Smooth muscle cell (in vitro differentiated cells): ENCODE measurements around the gene KCNJ6. TPM values are rescaled to one million over a fixed set of nuclear protein-coding genes. Genes with fewer than 3 reads are reported as not detected.

Experiments used
- DNase-seq: peaks from one replicate; lab custom pipeline; 2025; ENCODE audit not compliant: unreplicated experiment; lab: John Stamatoyannopoulos, UW
- H2AFZ ChIP-seq: fragments of 200-600 bp; sonication (generic); 2 replicates; pipeline ENCODE4 v1.6.0; 2016; ENCODE audit warnings: antibody characterized with exemption, low read depth, mild to moderate bottlenecking
- H3F3A ChIP-seq: fragments of 200-600 bp; sonication (generic); 2 replicates; pipeline ENCODE4 v1.6.0; 2017; ENCODE audit warnings: antibody characterized with exemption, low read depth
- H3K27ac ChIP-seq: fragments of 200-600 bp; sonication (generic); 2 replicates; pipeline ENCODE4 v1.5.1; 2016; ENCODE audit warnings: low read depth, mild to moderate bottlenecking
- H3K27me3 ChIP-seq: fragments of 200-600 bp; sonication (generic); 2 replicates; pipeline ENCODE4 v1.6.1; 2016; ENCODE audit warnings: low read depth, mild to moderate bottlenecking
- H3K36me3 ChIP-seq: fragments of 200-600 bp; sonication (generic); 2 replicates; pipeline ENCODE4 v1.5.1; 2016; ENCODE audit warnings: low read depth
- H3K4me1 ChIP-seq: fragments of 200-600 bp; sonication (generic); 2 replicates; pipeline ENCODE4 v1.5.1; 2016; ENCODE audit warnings: low read depth
- H3K4me2 ChIP-seq: fragments of 200-600 bp; sonication (generic); 2 replicates; pipeline ENCODE4 v1.6.0; 2016; ENCODE audit warnings: mild to moderate bottlenecking
- H3K4me3 ChIP-seq: fragments of 200-600 bp; sonication (generic); 2 replicates; pipeline ENCODE4 v1.5.1; 2016; ENCODE audit warnings: mild to moderate bottlenecking
- H3K79me2 ChIP-seq: fragments of 200-600 bp; sonication (generic); 2 replicates; pipeline ENCODE4 v1.6.0; 2016; ENCODE audit warnings: low read depth, mild to moderate bottlenecking
- H3K9ac ChIP-seq: fragments of 200-600 bp; sonication (generic); 2 replicates; pipeline ENCODE4 v1.6.0; 2016; ENCODE audit warnings: low read depth
- H3K9me3 ChIP-seq: fragments of 200-600 bp; sonication (generic); replicated peaks from 2 replicates; pipeline ENCODE4 v1.5.1; 2016; ENCODE audit warnings: low read depth
- H4K20me1 ChIP-seq: fragments of 200-600 bp; sonication (generic); 2 replicates; pipeline ENCODE4 v1.6.0; 2016; ENCODE audit warnings: low read depth
- WGBS: methylation state at CpG from one replicate; pipeline ENCODE4 v1.1.7; 2016; ENCODE audit warnings: low lambda C conversion rate; 5-methylcytosine and 5-hydroxymethylcytosine counted together
- polyA plus RNA-seq: library from polyadenylated mRNA; unstranded; fragments of >200 nt; fragmentation: Nextera tagmentation; extraction: Ambion mirVana; gene quantifications from 2 replicates; pipeline ENCODE4 v1.2.1, GENCODE V29; 2016
- total RNA-seq: library from RNA; depleted of rRNA; stranded (reverse); fragments of >200 nt; gene quantifications from 2 replicates; pipeline ENCODE4 v1.2.3, GENCODE V29; 2014
- TF ChIP-seq, protein P1 (sequence below): fragments of 200-600 bp; sonication (generic); IDR thresholded peaks from 2 replicates; pipeline ENCODE4 v1.5.1; 2017; ENCODE audit warnings: borderline replicate concordance, mild to moderate bottlenecking, antibody characterized with exemption; ENCODE audit not compliant: insufficient read depth, poor library complexity, severe bottlenecking

Gene KCNJ6
- total and polyA plus RNA-seq, 2 experiments from 2014 or later = 0.15 to 0.27 TPM

DNA sequence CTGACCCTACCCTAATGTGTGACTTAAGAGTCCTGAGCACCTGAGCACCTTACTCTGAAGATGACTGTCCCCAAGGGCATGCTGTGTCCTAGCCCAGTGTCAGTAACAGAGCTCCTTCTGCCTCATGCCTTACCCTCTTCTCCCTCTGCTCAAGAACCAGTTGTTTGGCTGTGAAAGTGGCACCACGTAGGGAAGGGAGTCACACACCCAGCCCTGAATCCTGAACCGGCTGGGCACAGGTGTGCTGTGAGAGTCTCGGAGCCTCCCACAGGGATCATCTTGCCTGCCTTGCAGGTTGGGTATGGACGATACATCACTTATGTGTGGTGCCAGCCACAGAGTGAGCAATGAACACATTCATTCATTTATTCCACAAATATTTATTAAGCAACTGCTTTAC, 329.1 kb downstream of the KCNJ6 start:
- no peak overlapping the region for H3K4me3 ChIP-seq
- no peak overlapping the region for H3K4me2 ChIP-seq
- H2AFZ ChIP-seq = no peak overlapping the region
- H3K4me1 ChIP-seq = peaks cover 6% of the 10 kb centered on the region
- peaks cover 3% of the 10 kb centered on the region for H3K27me3 ChIP-seq
- 93% methylated on average over 4 of the region's 4 CpGs for WGBS
- TF ChIP-seq, protein P1, sequence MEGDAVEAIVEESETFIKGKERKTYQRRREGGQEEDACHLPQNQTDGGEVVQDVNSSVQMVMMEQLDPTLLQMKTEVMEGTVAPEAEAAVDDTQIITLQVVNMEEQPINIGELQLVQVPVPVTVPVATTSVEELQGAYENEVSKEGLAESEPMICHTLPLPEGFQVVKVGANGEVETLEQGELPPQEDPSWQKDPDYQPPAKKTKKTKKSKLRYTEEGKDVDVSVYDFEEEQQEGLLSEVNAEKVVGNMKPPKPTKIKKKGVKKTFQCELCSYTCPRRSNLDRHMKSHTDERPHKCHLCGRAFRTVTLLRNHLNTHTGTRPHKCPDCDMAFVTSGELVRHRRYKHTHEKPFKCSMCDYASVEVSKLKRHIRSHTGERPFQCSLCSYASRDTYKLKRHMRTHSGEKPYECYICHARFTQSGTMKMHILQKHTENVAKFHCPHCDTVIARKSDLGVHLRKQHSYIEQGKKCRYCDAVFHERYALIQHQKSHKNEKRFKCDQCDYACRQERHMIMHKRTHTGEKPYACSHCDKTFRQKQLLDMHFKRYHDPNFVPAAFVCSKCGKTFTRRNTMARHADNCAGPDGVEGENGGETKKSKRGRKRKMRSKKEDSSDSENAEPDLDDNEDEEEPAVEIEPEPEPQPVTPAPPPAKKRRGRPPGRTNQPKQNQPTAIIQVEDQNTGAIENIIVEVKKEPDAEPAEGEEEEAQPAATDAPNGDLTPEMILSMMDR = no peak
- no peak for DNase-seq
- no peak overlapping the region for H3K9ac ChIP-seq
- H3K9me3 ChIP-seq = no peaks in the 10 kb centered on the region
- H3F3A ChIP-seq = no peaks in the 10 kb centered on the region
- H3K27ac ChIP-seq = no peak overlapping the region
- H3K79me2 ChIP-seq = no peaks in the 10 kb centered on the region
- no peaks in the 10 kb centered on the region for H3K36me3 ChIP-seq
- no peaks in the 10 kb centered on the region for H4K20me1 ChIP-seq

DNA sequence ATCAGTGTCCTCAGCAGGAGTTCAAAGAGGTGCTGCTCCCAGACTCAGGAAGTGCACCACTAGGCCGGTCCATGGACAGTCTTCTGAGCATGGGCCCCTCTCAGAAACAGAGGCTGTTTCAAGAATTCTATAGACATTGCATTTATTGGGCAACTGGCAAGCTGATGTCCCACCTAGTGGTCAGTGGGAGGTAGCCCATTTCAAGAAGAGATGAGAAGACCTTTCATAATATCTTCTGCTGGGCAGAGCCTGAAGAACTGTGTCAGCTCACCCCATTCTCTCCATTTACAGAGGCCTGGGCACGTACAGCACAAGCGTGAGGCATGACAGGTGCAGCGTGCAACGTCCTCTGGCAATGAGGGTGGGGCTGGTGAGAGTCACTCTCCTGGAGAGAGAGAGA, 333.7 kb downstream of the KCNJ6 start:
- H3F3A ChIP-seq = no peaks in the 10 kb centered on the region
- H3K36me3 ChIP-seq = no peaks in the 10 kb centered on the region
- TF ChIP-seq, protein P1 = peak; percentile 49
- no peaks in the 10 kb centered on the region for H4K20me1 ChIP-seq
- H3K27me3 ChIP-seq = no peaks in the 10 kb centered on the region
- H3K9ac ChIP-seq = no peak overlapping the region
- no peaks in the 10 kb centered on the region for H3K9me3 ChIP-seq
- no peak overlapping the region for H2AFZ ChIP-seq
- no peaks in the 10 kb centered on the region for H3K79me2 ChIP-seq
- H3K4me3 ChIP-seq = no peak overlapping the region
- no peaks in the 10 kb centered on the region for H3K4me1 ChIP-seq
- WGBS = 74% methylated on average over 5 of the region's 5 CpGs
- no peak overlapping the region for H3K4me2 ChIP-seq
- no peak overlapping the region for H3K27ac ChIP-seq
- no peak for DNase-seq

DNA sequence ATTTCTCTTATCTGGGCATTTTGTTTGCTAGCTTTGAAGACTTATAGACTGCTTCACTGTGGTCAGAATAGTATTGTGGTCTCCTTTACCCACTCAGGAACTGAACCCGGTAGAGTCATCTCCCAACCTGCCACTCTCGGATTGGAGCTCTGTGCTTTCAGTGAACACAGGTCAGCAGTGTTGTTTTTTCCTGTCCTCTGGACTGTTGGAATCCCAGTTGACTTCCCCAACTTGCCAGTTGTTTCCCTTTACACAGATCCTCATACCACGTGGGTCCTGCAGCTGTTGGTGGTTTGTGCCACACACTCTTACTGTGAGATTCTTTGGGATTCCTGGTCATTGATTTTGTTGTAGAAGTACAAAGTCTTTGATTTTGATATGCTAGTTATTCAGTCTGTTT, 335.6 kb downstream of the KCNJ6 start:
- no peak for DNase-seq
- Histone ChIP-seq H3K9ac (no peak overlapping the region), H3F3A (no peaks in the 10 kb centered on the region), H3K4me3 (no peak overlapping the region), H3K79me2 (no peaks in the 10 kb centered on the region), H3K27me3 (no peaks in the 10 kb centered on the region), H3K4me2 (no peak overlapping the region), H3K4me1 (no peaks in the 10 kb centered on the region), H2AFZ (no peak overlapping the region), H3K27ac (no peak overlapping the region), H3K9me3 (no peaks in the 10 kb centered on the region), H4K20me1 (no peaks in the 10 kb centered on the region), H3K36me3 (no peaks in the 10 kb centered on the region)
- WGBS = 86% methylated on average over 3 of the region's 3 CpGs
- TF ChIP-seq, protein P1 = no peak

DNA sequence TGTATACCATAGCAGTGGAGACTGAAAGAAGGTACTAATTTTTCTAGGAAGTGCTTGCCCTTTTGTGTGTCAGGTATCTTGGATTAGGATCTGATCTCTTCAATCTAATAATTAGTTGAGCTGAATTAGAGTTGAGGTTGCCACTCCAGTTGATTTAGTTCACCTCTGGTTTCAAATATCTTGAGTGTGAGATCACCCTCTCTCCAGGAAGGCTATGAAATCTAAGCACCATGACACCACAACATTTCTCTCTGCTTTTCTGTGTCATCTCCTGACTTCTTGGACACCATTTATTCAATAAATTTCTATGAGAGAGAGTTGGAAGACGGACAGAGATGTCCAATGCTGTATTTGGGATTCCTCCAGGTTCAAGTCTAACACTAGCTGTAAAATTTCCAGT, 336.9 kb downstream of the KCNJ6 start:
- Histone ChIP-seq H3K9ac (no peak overlapping the region), H3K27me3 (no peaks in the 10 kb centered on the region), H2AFZ (no peak overlapping the region), H3K4me2 (no peak overlapping the region), H3K9me3 (no peaks in the 10 kb centered on the region), H3K36me3 (no peaks in the 10 kb centered on the region), H3K4me1 (no peaks in the 10 kb centered on the region), H4K20me1 (no peaks in the 10 kb centered on the region), H3K4me3 (no peak overlapping the region), H3K79me2 (no peaks in the 10 kb centered on the region), H3K27ac (no peak overlapping the region), H3F3A (no peaks in the 10 kb centered on the region)
- TF ChIP-seq, protein P1 = no peak
- 89% methylated on average over 1 of the region's 1 CpG for WGBS
- DNase-seq = no peak
